ENCODE data around the gene PPP4R4.
A peak's percentile ranks its signal among the peaks of the same experiment; 100 is the strongest.

Gene PPP4R4

GRCh38 chr14:94307410-94307992 lies 133.4 kb downstream of the PPP4R4 start:
- no peak overlapping the region for H3K4me3 ChIP-seq (ENCODE audit: low read depth, low read length)
- no peak for DNase-seq (ENCODE audit: low read depth)
- peak; percentile 40 for TF ChIP-seq CTCF (IDR thresholded peaks at IDR 0.05; ENCODE audit: low read depth, low read length, missing control alignments)

GRCh38 chr14:94309721-94310120 lies 135.6 kb downstream of the PPP4R4 start:
- no peak for TF ChIP-seq CTCF (IDR thresholded peaks at IDR 0.05; ENCODE audit: low read depth, low read length, missing control alignments)
- H3K4me3 ChIP-seq (ENCODE audit: low read depth, low read length), result no peak overlapping the region
- DNase-seq (ENCODE audit: low read depth), result no peak

- DNase-seq (ENCODE audit: low read depth), result no peak
- H3K4me3 ChIP-seq (ENCODE audit: low read depth, low read length), result no peak overlapping the region
- no peak for TF ChIP-seq CTCF (IDR thresholded peaks at IDR 0.05; ENCODE audit: low read depth, low read length, missing control alignments)
Observed at GRCh38 chr14:94310248-94310647, 136.1 kb downstream of the PPP4R4 start.

GRCh38 chr14:94312481-94313246 lies 138.5 kb downstream of the PPP4R4 start:
- no peak for TF ChIP-seq CTCF (IDR thresholded peaks at IDR 0.05; ENCODE audit: low read depth, low read length, missing control alignments)
- H3K4me3 ChIP-seq (ENCODE audit: low read depth, low read length), result no peak overlapping the region
- DNase-seq (ENCODE audit: low read depth), result no peak

- DNase-seq (ENCODE audit: low read depth), result no peak
- no peak for TF ChIP-seq CTCF (IDR thresholded peaks at IDR 0.05; ENCODE audit: low read depth, low read length, missing control alignments)
- no peak overlapping the region for H3K4me3 ChIP-seq (ENCODE audit: low read depth, low read length)
Observed at GRCh38 chr14:94313991-94314655, 140.0 kb downstream of the PPP4R4 start.

GRCh38 chr14:94314890-94315289 lies 140.8 kb downstream of the PPP4R4 start:
- DNase-seq (ENCODE audit: low read depth), result no peak
- no peak for TF ChIP-seq CTCF (IDR thresholded peaks at IDR 0.05; ENCODE audit: low read depth, low read length, missing control alignments)
- no peak overlapping the region for H3K4me3 ChIP-seq (ENCODE audit: low read depth, low read length)
